Limb (tissue), 2 donors: Measurements from ENCODE around the gene SNX21.

Source experiments
- DNase-seq, 2 donors: peaks; one replicate each; pipeline ENCODE4 v3.0.0-alpha.2; 2016; ENCODE audit errors: extremely low spot score in 2 of 2

The SNX21 gene

GRCh38 chr20:45880988-45881788 is 47.6 kb downstream of the SNX21 start, which contains the start of gene ZSWIM1:
Gene ZSWIM1, plus strand, starts transcription at chr20:45881227. Its CDS starts 1,366 bp downstream, at chr20:45882593.
- DNase-seq = peak; percentile 98 to 99

GRCh38 chr20:45882469-45883099 is 49.0 kb downstream of the SNX21 start:
- no peak for DNase-seq

GRCh38 chr20:45883100-45883469 is 49.5 kb downstream of the SNX21 start:
- no peak for DNase-seq

- DNase-seq = no peak
These were observed 53.2 kb downstream of the SNX21 start for GRCh38 chr20:45886590-45887345.

GRCh38 chr20:45887346-45887715 is 53.7 kb downstream of the SNX21 start, which contains the start of gene SPATA25:
Gene SPATA25, minus strand, starts transcription at chr20:45887622. Its CDS starts 32 bp downstream, at chr20:45887590.
- DNase-seq = no peak

GRCh38 chr20:45888681-45889080 is 55.1 kb downstream of the SNX21 start:
- no peak for DNase-seq

- DNase-seq = peak; percentile 77 to 86
These were observed 56.7 kb downstream of the SNX21 start for GRCh38 chr20:45890077-45890984.

- DNase-seq = peak; percentile 84 to 93
These were observed 57.7 kb downstream of the SNX21 start, which contains the start of the genes CTSA and NEURL2 for GRCh38 chr20:45890985-45891983. Gene CTSA, plus strand, starts transcription at chr20:45891335. Its CDS starts 234 bp downstream, at chr20:45891569. Gene NEURL2, minus strand, starts transcription at chr20:45891208. Its CDS starts 217 bp downstream, at chr20:45890991.

GRCh38 chr20:45892049-45892825 is 58.6 kb downstream of the SNX21 start:
- DNase-seq = no peak
